Measurements from ENCODE around the gene CEACAM19. TPM values are rescaled to one million over a fixed set of nuclear protein-coding genes. Genes with fewer than 3 reads are reported as not detected.

CEACAM19 gene
- total and polyA plus RNA-seq, 9 of the 15 experiments (the other 6 are each of a cell fraction or from before 2014, with no cell fraction given), result 0.15 to 0.30 (median 0.23) TPM; not detected in 5

DNA sequence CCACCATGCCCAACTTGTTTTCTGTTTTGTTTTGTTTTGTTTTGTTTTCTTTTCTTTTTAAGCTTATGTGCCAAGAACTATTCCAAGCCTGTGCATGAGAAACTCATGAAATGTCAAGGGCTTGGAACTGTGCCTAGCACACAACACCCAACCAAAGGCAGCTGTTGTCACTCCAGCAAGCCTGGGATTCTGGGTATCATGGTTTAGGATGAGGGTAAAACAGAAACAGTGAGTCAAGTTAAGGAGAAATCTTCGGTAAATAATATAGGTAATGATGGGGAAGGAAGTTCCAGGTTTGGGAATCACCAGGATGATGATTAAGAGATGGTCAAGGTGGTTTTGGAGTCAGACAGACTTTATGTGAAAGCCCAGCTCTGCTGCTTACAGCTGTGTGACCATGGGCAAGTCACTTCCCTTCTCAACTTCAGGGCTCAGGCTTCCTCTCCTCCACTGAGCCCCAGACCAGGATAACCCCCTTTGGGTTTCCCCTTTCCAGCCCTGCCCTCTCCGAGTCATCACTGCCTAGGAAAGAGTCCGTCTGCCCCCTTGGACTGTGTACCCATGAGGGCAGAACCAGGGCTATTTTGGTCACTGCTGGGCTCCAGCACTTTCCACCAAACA, 22.5 kb upstream of the CEACAM19 start:
- intact Hi-C loops (cut with micrococcal nuclease), result no loop called here
- Histone ChIP-seq H3K4me3 (no peak overlapping the region), H3K4me2 (ENCODE audit: insufficient read depth, low read length) (no peak overlapping the region), H3K27me3 (ENCODE audit: control insufficient read depth in 2 of 2, insufficient read depth in 2 of 2, low read length in 2 of 2) (no peaks in the 10 kb centered on the region), H2AFZ (ENCODE audit: low read depth, low read length) (no peak overlapping the region), H3K27ac (ENCODE audit: extremely low read depth, low read depth, low read length) (no peak overlapping the region), H3K36me3 (ENCODE audit: control insufficient read depth, insufficient read depth, low read length) (peaks cover 25% of the 10 kb centered on the region; the same call in 2 of the 3 replicates), H3K9me3 (replicated peaks; ENCODE audit: control insufficient read depth, insufficient read depth, low read depth, low read length) (no peaks in the 10 kb centered on the region), H3K9ac (ENCODE audit: insufficient read depth in 1 of 2, low read depth in 2 of 2, low read length in 2 of 2) (no peak overlapping the region), H3K9me1 (ENCODE audit: control insufficient read depth, insufficient read depth, low read length) (no peaks in the 10 kb centered on the region), H4K20me1 (replicated peaks; ENCODE audit: control insufficient read depth, insufficient read depth, low read length) (no peaks in the 10 kb centered on the region), H3K79me2 (ENCODE audit: control insufficient read depth, insufficient read depth, low read length) (peaks cover 7% of the 10 kb centered on the region; the same call in 2 of the 3 replicates), H3K4me1 (replicated peaks in 1 of 2; ENCODE audit: control insufficient read depth in 2 of 2, insufficient read depth in 2 of 2, low read length in 2 of 2) (peaks cover 0 to 15% of the 10 kb centered on the region in 2 experiments; a peak in 3 of 5 replicates)
- WGBS (ENCODE audit: insufficient coverage, low coverage, missing lambda C conversion rate), result 57% methylated on average over 3 of the region's 3 CpGs
- POLR2A ChIA-PET, result interaction anchor here (0.6 to 1.9 kb wide), 7 partner anchors 9 to 88 kb away, joined by 3 to 5 read pairs (median 4); no protein-coding TSS in a partner anchor
- no TSS peak for BruUV-seq (replicated peaks)
- CTCF ChIA-PET (ENCODE audit: low intra/inter-chr PET ratio), result no interaction called here
- ATAC-seq (no peak), FAIRE-seq (peak; percentile 48), DNase-seq (ENCODE audit: extremely low read depth in 1 of 4, low spot score in 3 of 4) (no peak)
- in situ Hi-C loops (cut with MboI), result no loop called here
- TF ChIP-seq NFYB (IDR thresholded peaks at IDR 0.05; ENCODE audit: extremely low read depth, insufficient read length) (no peak), SREBF1 (IDR thresholded peaks at IDR 0.05; ENCODE audit: borderline replicate concordance, low read depth, low read length) (no peak)
- TF ChIP-seq, protein P1, sequence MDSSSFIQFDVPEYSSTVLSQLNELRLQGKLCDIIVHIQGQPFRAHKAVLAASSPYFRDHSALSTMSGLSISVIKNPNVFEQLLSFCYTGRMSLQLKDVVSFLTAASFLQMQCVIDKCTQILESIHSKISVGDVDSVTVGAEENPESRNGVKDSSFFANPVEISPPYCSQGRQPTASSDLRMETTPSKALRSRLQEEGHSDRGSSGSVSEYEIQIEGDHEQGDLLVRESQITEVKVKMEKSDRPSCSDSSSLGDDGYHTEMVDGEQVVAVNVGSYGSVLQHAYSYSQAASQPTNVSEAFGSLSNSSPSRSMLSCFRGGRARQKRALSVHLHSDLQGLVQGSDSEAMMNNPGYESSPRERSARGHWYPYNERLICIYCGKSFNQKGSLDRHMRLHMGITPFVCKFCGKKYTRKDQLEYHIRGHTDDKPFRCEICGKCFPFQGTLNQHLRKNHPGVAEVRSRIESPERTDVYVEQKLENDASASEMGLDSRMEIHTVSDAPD (CRISPR knock-in tag; IDR thresholded peaks at IDR 0.05), result no peak
- TF ChIP-seq, protein P2, sequence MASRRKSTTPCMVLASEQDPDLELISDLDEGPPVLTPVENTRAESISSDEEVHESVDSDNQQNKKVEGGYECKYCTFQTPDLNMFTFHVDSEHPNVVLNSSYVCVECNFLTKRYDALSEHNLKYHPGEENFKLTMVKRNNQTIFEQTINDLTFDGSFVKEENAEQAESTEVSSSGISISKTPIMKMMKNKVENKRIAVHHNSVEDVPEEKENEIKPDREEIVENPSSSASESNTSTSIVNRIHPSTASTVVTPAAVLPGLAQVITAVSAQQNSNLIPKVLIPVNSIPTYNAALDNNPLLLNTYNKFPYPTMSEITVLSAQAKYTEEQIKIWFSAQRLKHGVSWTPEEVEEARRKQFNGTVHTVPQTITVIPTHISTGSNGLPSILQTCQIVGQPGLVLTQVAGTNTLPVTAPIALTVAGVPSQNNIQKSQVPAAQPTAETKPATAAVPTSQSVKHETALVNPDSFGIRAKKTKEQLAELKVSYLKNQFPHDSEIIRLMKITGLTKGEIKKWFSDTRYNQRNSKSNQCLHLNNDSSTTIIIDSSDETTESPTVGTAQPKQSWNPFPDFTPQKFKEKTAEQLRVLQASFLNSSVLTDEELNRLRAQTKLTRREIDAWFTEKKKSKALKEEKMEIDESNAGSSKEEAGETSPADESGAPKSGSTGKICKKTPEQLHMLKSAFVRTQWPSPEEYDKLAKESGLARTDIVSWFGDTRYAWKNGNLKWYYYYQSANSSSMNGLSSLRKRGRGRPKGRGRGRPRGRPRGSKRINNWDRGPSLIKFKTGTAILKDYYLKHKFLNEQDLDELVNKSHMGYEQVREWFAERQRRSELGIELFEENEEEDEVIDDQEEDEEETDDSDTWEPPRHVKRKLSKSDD (conservative IDR thresholded peaks at IDR 0.05; ENCODE audit: low read length), result no peak
